ENCODE measurements around the gene AGFG1.

AGFG1 gene

GRCh38 chr2:227493524-227493923 lies 21.6 kb downstream of the AGFG1 start:
- H3K23ac ChIP-seq (ENCODE audit: low read depth, low read length, poor library complexity) = no peak overlapping the region
- H4K8ac ChIP-seq (ENCODE audit: low read depth, low read length) = no peak overlapping the region
- no peaks in the 10 kb centered on the region for H3K4me1 ChIP-seq (ENCODE audit: control insufficient read depth in 2 of 2, insufficient read depth in 1 of 2, low read depth in 1 of 2, low read length in 2 of 2)
- peaks cover 0 to 50% of the 10 kb centered on the region in 2 donors for H3K36me3 ChIP-seq (replicated peaks in 1 of 2; ENCODE audit: control insufficient read depth in 2 of 2, insufficient read depth in 2 of 2, low read length in 2 of 2)
- no peak overlapping the region for H2AK5ac ChIP-seq (ENCODE audit: low read depth, low read length)
- H3K9ac ChIP-seq (ENCODE audit: low read depth, low read length, poor library complexity) = no peak overlapping the region
- H3K79me1 ChIP-seq (ENCODE audit: low read depth, low read length) = no peaks in the 10 kb centered on the region
- no peak overlapping the region for H3K4me2 ChIP-seq (ENCODE audit: insufficient read depth, low read length, poor library complexity, severe bottlenecking)
- no peak overlapping the region for H2BK12ac ChIP-seq (ENCODE audit: low read length)
- H3K14ac ChIP-seq (ENCODE audit: low read length) = no peak overlapping the region
- H3K9me3 ChIP-seq (replicated peaks in 1 of 2; ENCODE audit: control insufficient read depth in 2 of 2, insufficient read depth in 1 of 2, low read depth in 1 of 2, low read length in 2 of 2) = no peaks in the 10 kb centered on the region
- H2BK120ac ChIP-seq (ENCODE audit: low read depth, low read length) = no peak overlapping the region
- no peak overlapping the region for H2AFZ ChIP-seq (ENCODE audit: low read length)
- no peak overlapping the region for H2BK15ac ChIP-seq (ENCODE audit: low read length)
- no peak overlapping the region for H3K18ac ChIP-seq (ENCODE audit: low read length)
- no peak overlapping the region for H2BK5ac ChIP-seq (ENCODE audit: low read length)
- H3K4ac ChIP-seq (ENCODE audit: low read length) = no peak overlapping the region
- WGBS, 2 donors (ENCODE audit: extremely low coverage in 2 of 2, insufficient read length in 2 of 2, insufficient replicate concordance in 1 of 2) = no CpG with 5 or more reads among the region's 2 CpGs
- H3K27me3 ChIP-seq (ENCODE audit: control insufficient read depth in 3 of 3, insufficient read depth in 3 of 3, low read depth in 1 of 3, low read length in 3 of 3) = no peaks in the 10 kb centered on the region
- H3K27ac ChIP-seq (replicated peaks; ENCODE audit: low read length) = no peak overlapping the region
- H3K4me3 ChIP-seq (ENCODE audit: low read length in 2 of 2) = no peak overlapping the region
- no peak for DNase-seq (ENCODE audit: low spot score)
- no peak overlapping the region for H4K91ac ChIP-seq (ENCODE audit: low read depth, low read length, poor library complexity)

GRCh38 chr2:227497158-227497557 lies 25.2 kb downstream of the AGFG1 start:
- DNase-seq (ENCODE audit: low spot score) = no peak
- no CpG with 5 or more reads among the region's 2 CpGs for WGBS, 2 donors (ENCODE audit: extremely low coverage in 2 of 2, insufficient read length in 2 of 2, insufficient replicate concordance in 1 of 2)
- Histone ChIP-seq H3K4ac (ENCODE audit: low read length) (no peak overlapping the region), H3K9me3 (replicated peaks in 1 of 2; ENCODE audit: control insufficient read depth in 2 of 2, insufficient read depth in 1 of 2, low read depth in 1 of 2, low read length in 2 of 2) (peaks cover 0 to 2% of the 10 kb centered on the region in 2 donors), H3K27me3 (ENCODE audit: control insufficient read depth in 3 of 3, insufficient read depth in 3 of 3, low read depth in 1 of 3, low read length in 3 of 3) (no peaks in the 10 kb centered on the region), H3K23ac (ENCODE audit: low read depth, low read length, poor library complexity) (no peak overlapping the region), H3K36me3 (replicated peaks in 1 of 2; ENCODE audit: control insufficient read depth in 2 of 2, insufficient read depth in 2 of 2, low read length in 2 of 2) (peaks cover 5 to 59% of the 10 kb centered on the region in 2 donors), H3K27ac (replicated peaks; ENCODE audit: low read length) (no peak overlapping the region), H3K9ac (ENCODE audit: low read depth, low read length, poor library complexity) (no peak overlapping the region), H2BK5ac (ENCODE audit: low read length) (no peak overlapping the region), H3K18ac (ENCODE audit: low read length) (no peak overlapping the region), H3K4me1 (ENCODE audit: control insufficient read depth in 2 of 2, insufficient read depth in 1 of 2, low read depth in 1 of 2, low read length in 2 of 2) (no peaks in the 10 kb centered on the region), H3K14ac (ENCODE audit: low read length) (no peak overlapping the region), H2BK120ac (ENCODE audit: low read depth, low read length) (no peak overlapping the region), H2BK15ac (ENCODE audit: low read length) (no peak overlapping the region), H2AK5ac (ENCODE audit: low read depth, low read length) (no peak overlapping the region), H3K79me1 (ENCODE audit: low read depth, low read length) (peaks cover 2% of the 10 kb centered on the region), H2AFZ (ENCODE audit: low read length) (no peak overlapping the region), H4K8ac (ENCODE audit: low read depth, low read length) (no peak overlapping the region), H3K4me2 (ENCODE audit: insufficient read depth, low read length, poor library complexity, severe bottlenecking) (no peak overlapping the region), H3K4me3 (ENCODE audit: low read length in 2 of 2) (no peak overlapping the region), H2BK12ac (ENCODE audit: low read length) (no peak overlapping the region), H4K91ac (ENCODE audit: low read depth, low read length, poor library complexity) (no peak overlapping the region)

GRCh38 chr2:227499627-227500300 lies 27.8 kb downstream of the AGFG1 start:
- no peak overlapping the region for H3K9ac ChIP-seq (ENCODE audit: low read depth, low read length, poor library complexity)
- no peak overlapping the region for H4K91ac ChIP-seq (ENCODE audit: low read depth, low read length, poor library complexity)
- H3K23ac ChIP-seq (ENCODE audit: low read depth, low read length, poor library complexity) = no peak overlapping the region
- no peaks in the 10 kb centered on the region for H3K27me3 ChIP-seq (ENCODE audit: control insufficient read depth in 3 of 3, insufficient read depth in 3 of 3, low read depth in 1 of 3, low read length in 3 of 3)
- H2BK5ac ChIP-seq (ENCODE audit: low read length) = no peak overlapping the region
- H2AK5ac ChIP-seq (ENCODE audit: low read depth, low read length) = no peak overlapping the region
- H3K4me2 ChIP-seq (ENCODE audit: insufficient read depth, low read length, poor library complexity, severe bottlenecking) = no peak overlapping the region
- H2BK120ac ChIP-seq (ENCODE audit: low read depth, low read length) = no peak overlapping the region
- H3K14ac ChIP-seq (ENCODE audit: low read length) = no peak overlapping the region
- peaks cover 4% of the 10 kb centered on the region for H3K79me1 ChIP-seq (ENCODE audit: low read depth, low read length)
- peaks cover 0 to 2% of the 10 kb centered on the region in 2 donors for H3K9me3 ChIP-seq (replicated peaks in 1 of 2; ENCODE audit: control insufficient read depth in 2 of 2, insufficient read depth in 1 of 2, low read depth in 1 of 2, low read length in 2 of 2)
- no peak overlapping the region for H2AFZ ChIP-seq (ENCODE audit: low read length)
- peaks cover 5 to 32% of the 10 kb centered on the region in 2 donors for H3K36me3 ChIP-seq (replicated peaks in 1 of 2; ENCODE audit: control insufficient read depth in 2 of 2, insufficient read depth in 2 of 2, low read length in 2 of 2)
- DNase-seq (ENCODE audit: low spot score) = no peak
- no peak overlapping the region for H2BK15ac ChIP-seq (ENCODE audit: low read length)
- no peak overlapping the region for H3K4me3 ChIP-seq (ENCODE audit: low read length in 2 of 2)
- H3K4ac ChIP-seq (ENCODE audit: low read length) = no peak overlapping the region
- no peak overlapping the region for H3K27ac ChIP-seq (replicated peaks; ENCODE audit: low read length)
- H3K4me1 ChIP-seq (ENCODE audit: control insufficient read depth in 2 of 2, insufficient read depth in 1 of 2, low read depth in 1 of 2, low read length in 2 of 2) = no peaks in the 10 kb centered on the region
- no peak overlapping the region for H4K8ac ChIP-seq (ENCODE audit: low read depth, low read length)
- no CpG with 5 or more reads among the region's 6 CpGs for WGBS, 2 donors (ENCODE audit: extremely low coverage in 2 of 2, insufficient read length in 2 of 2, insufficient replicate concordance in 1 of 2)
- H3K18ac ChIP-seq (ENCODE audit: low read length) = no peak overlapping the region
- H2BK12ac ChIP-seq (ENCODE audit: low read length) = no peak overlapping the region

GRCh38 chr2:227500301-227500630 lies 28.3 kb downstream of the AGFG1 start:
- no peak overlapping the region for H4K8ac ChIP-seq (ENCODE audit: low read depth, low read length)
- H3K14ac ChIP-seq (ENCODE audit: low read length) = no peak overlapping the region
- peaks cover 0 to 2% of the 10 kb centered on the region in 2 donors for H3K9me3 ChIP-seq (replicated peaks in 1 of 2; ENCODE audit: control insufficient read depth in 2 of 2, insufficient read depth in 1 of 2, low read depth in 1 of 2, low read length in 2 of 2)
- no peak overlapping the region for H2BK5ac ChIP-seq (ENCODE audit: low read length)
- H3K79me1 ChIP-seq (ENCODE audit: low read depth, low read length) = peaks cover 4% of the 10 kb centered on the region
- no peak overlapping the region for H3K9ac ChIP-seq (ENCODE audit: low read depth, low read length, poor library complexity)
- no peak overlapping the region for H2BK120ac ChIP-seq (ENCODE audit: low read depth, low read length)
- peaks cover 5 to 27% of the 10 kb centered on the region in 2 donors for H3K36me3 ChIP-seq (replicated peaks in 1 of 2; ENCODE audit: control insufficient read depth in 2 of 2, insufficient read depth in 2 of 2, low read length in 2 of 2)
- no peak overlapping the region for H3K4me3 ChIP-seq (ENCODE audit: low read length in 2 of 2)
- H3K23ac ChIP-seq (ENCODE audit: low read depth, low read length, poor library complexity) = no peak overlapping the region
- no peaks in the 10 kb centered on the region for H3K4me1 ChIP-seq (ENCODE audit: control insufficient read depth in 2 of 2, insufficient read depth in 1 of 2, low read depth in 1 of 2, low read length in 2 of 2)
- H2AK5ac ChIP-seq (ENCODE audit: low read depth, low read length) = no peak overlapping the region
- no peak for DNase-seq (ENCODE audit: low spot score)
- H3K18ac ChIP-seq (ENCODE audit: low read length) = no peak overlapping the region
- H3K27ac ChIP-seq (replicated peaks; ENCODE audit: low read length) = no peak overlapping the region
- WGBS, 2 donors (ENCODE audit: extremely low coverage in 2 of 2, insufficient read length in 2 of 2, insufficient replicate concordance in 1 of 2) = no CpG with 5 or more reads among the region's 1 CpG
- H3K27me3 ChIP-seq (ENCODE audit: control insufficient read depth in 3 of 3, insufficient read depth in 3 of 3, low read depth in 1 of 3, low read length in 3 of 3) = no peaks in the 10 kb centered on the region
- no peak overlapping the region for H2BK12ac ChIP-seq (ENCODE audit: low read length)
- no peak overlapping the region for H3K4me2 ChIP-seq (ENCODE audit: insufficient read depth, low read length, poor library complexity, severe bottlenecking)
- no peak overlapping the region for H4K91ac ChIP-seq (ENCODE audit: low read depth, low read length, poor library complexity)
- no peak overlapping the region for H3K4ac ChIP-seq (ENCODE audit: low read length)
- H2BK15ac ChIP-seq (ENCODE audit: low read length) = no peak overlapping the region
- no peak overlapping the region for H2AFZ ChIP-seq (ENCODE audit: low read length)

Data from neuronal stem cell (in vitro differentiated cells).